SKM-1 treated with dmso at 0.1 percent for 144 hours (cell line): ENCODE data around the gene RARRES2.
"Not testable (repeated sequence)": the region's sequence is repeated elsewhere in the genome, so short reads cannot be mapped to it uniquely, and the experiment has no call there.

Experiments
- DNase-seq: peaks from one replicate; lab custom pipeline; 2025; ENCODE audit not compliant: unreplicated experiment; lab: John Stamatoyannopoulos, UW

RARRES2 gene

DNA sequence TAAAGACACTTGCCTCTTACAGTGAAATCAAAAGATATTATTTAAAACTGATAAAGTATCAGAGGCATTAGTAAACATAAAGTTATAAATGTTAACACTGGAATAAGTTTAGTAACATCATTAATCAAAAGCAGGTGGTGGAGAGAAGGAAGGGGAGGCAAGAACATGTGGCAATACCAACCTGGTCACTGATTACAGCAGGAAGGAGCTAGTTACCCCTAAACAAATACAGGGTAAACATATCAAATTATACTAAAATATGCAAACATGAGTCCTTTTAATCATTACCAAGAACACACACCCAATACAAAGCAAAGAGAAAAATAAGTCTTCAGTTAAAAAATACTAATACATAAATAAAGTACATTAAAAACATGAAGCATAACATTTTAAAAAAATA, 43.5 kb downstream of the RARRES2 start:
- not testable (repeated sequence) for DNase-seq

DNA sequence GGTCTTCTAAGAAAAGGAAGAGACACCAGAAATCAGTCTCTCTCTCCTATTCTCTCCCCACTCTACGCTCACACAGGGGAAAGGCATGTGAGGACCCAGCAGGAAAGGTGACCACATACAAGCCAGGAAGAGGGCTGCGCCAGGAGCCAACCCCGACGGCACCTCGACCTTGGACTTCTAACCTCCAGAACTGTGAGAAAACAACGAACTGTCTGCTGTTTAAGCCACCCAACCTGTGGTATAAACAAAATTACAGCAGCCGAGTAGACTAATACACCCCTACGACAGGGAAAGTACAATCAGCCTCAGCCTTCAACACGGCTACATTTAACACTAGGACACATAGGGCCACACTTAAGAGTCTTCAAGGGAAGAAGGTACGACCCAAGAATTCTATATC, 44.6 kb downstream of the RARRES2 start:
- not testable (repeated sequence) for DNase-seq

DNA sequence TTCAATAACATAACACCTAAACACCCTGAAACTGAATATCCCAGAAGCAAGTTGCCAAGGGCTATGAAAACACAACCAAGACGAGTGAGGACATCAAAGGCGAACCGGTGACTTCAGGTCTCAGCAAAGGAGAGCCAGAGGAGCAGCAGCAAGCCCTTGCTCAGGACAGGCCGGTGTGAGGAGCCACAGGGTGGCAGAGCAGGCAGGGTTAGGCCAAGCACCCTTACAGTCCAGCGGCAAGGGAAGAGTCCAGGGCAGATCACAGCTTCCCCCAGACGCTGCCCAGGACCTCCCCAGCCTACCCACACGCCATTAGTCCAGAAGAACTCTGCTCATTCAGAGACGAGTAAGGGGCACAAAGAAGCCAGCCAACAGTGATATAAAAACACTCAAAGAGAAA, 45.8 kb downstream of the RARRES2 start:
- DNase-seq: not testable (repeated sequence)

DNA sequence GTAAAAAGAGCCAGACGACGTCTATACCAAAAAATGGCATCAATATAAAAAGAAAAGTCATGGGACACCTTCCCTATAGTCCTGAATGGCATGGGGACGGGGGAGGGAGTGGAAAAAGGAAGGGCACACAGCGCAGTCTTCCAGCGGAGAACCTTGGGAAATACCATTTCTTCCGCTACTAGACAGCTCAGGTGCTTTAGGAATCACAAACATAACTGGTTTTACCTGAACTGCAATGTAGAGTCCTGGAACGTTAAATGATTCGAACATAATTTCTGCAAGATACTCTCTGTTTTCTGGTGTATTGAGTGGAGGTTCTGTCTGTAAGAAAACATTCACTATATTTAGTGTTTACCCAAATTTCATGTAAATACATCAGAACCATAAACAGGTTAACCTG, 46.4 kb downstream of the RARRES2 start:
- not testable (repeated sequence) for DNase-seq

DNA sequence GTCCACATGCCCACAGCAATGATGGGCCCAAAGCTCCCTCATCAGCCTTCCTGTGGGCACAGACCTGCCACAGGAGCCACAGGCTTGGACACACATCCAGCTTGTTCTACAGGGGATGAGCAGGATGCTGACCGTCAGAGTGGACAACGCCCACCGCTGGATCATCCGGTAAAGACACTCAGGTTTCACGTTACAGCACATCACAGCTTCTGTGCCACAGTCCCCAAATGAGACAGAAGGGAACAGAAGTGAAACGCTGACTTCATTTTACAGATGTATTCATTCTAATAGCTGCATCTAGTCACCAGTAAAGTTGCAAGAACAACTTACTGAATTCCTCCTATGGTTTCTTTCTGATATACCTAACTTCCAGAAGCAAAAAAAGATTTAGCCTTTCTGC, 51.1 kb downstream of the RARRES2 start:
- DNase-seq: not testable (repeated sequence)

DNA sequence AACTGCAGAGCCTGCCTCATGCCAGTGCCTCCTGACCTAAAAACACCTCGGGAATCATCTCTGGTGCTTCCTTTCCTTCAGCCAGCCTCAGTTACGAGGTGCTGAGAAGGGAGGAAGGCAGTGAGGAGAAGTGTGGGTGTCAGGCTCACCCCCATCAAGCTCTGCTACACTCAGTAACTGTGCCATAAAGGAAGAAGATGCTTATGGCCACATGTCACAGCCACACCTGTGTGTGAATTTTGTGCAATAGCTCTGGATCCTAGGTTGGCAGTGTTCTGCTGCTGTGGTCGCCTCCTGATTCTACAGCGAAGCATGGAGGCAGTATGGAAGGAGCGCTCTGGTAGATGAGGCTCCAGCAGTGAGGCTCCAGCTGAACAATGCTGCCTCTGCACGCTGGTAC, 52.6 kb downstream of the RARRES2 start:
- not testable (repeated sequence) for DNase-seq
